Upper lobe of right lung (tissue), 1 donor: ENCODE results near the gene COL5A1. TPM values are rescaled to one million over a fixed set of nuclear protein-coding genes. Genes with fewer than 3 reads are reported as not detected.

Experiments
- ATAC-seq: fragments of 200-7000 bp; cut with Tn5 transposase; one replicate; pipeline ENCODE4 v1.9.1; 2020; ENCODE audit warnings: mild to moderate bottlenecking, moderate library complexity
- DNase-seq: peaks from one replicate; pipeline ENCODE4 v3.0.0-alpha.2; 2020
- H3K27ac ChIP-seq: fragments of 200-600 bp; one replicate; pipeline ENCODE4 v1.8.0; 2022
- H3K27me3 ChIP-seq: fragments of 200-600 bp; one replicate; pipeline ENCODE4 v1.8.0; 2022; ENCODE audit warnings: mild to moderate bottlenecking
- H3K36me3 ChIP-seq: fragments of 200-600 bp; one replicate; pipeline ENCODE4 v1.8.0; 2022
- H3K4me1 ChIP-seq: fragments of 200-600 bp; one replicate; pipeline ENCODE4 v1.8.0; 2022
- H3K4me3 ChIP-seq: fragments of 200-600 bp; one replicate; pipeline ENCODE4 v1.8.0; 2022; ENCODE audit warnings: mild to moderate bottlenecking
- H3K9me3 ChIP-seq: fragments of 200-600 bp; one replicate; pipeline ENCODE4 v1.8.0; 2022
- CTCF ChIP-seq: fragments of 200-600 bp; IDR thresholded peaks from one replicate; pipeline ENCODE4 v1.8.0; 2022; ENCODE audit warnings: antibody characterized with exemption
- intact Hi-C: fragments of 100-400 bp; cut with DNase I; formaldehyde crosslinking; loops from one replicate; pipeline ENCODE4 v1.11.0; 2022
- total RNA-seq: library from RNA; stranded (reverse); fragmentation: NEBNext Ultra II Directional; extraction: Animal tissue kit (Norgen Biotek cat#: 25700); gene quantifications from one replicate; pipeline ENCODE4 v1.2.1, GENCODE V29; 2021
- donor health status: DM: no; HTN: yes; CAD: no; lungs with severe emphysema.

COL5A1 gene
- total RNA-seq, 1 donor from 2014 or later, result 37.8 TPM

- TF ChIP-seq CTCF, result no peak
- Histone ChIP-seq H3K4me3 (no peak overlapping the region), H3K9me3 (no peaks in the 10 kb centered on the region), H3K36me3 (no peaks in the 10 kb centered on the region), H3K27me3 (no peaks in the 10 kb centered on the region), H3K27ac (no peak overlapping the region), H3K4me1 (no peaks in the 10 kb centered on the region)
- DNase-seq (no peak), ATAC-seq (no peak)
- intact Hi-C loops, result no loop called here
Observed at GRCh38 chr9:134830126-134830525, 188.5 kb downstream of the COL5A1 start.

DNA sequence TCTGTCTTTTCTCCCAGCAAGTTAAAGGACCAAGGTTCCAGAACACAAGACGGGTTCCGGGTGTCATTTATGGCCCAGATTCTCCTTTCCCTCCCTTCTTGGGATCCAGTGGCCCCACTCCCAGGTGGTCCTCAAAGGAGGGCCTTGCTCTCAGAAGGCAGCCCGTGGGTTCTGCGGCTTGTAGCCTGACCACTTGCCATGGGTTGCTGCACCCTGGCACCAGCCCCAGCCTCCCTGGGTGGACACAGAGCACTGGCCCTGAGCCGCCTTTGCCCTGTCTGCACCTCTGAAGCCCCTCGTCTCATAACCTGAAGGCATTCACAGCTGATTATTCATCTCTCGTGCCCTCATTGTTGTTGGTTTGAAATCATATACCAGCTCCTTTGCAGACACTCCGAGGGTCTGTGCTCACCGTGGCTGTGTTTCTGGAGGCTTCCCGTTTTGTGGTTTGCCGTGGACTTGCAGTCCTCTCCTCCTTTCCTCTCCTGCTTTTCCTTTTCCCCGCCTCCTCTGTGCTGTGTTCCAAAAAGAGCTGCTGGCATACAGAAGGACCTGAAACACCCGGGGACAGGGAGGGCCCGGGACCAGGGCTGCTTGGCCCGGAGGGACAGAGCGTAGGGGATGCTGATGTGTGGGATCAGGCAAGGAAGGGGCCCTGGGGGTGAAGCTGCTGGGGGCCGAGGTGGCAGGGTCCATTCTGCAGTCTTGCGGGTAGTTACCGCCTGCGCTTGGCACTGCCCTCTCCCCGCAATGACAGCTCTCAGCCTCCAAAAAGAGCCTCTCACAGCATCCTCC lies 189.5 kb downstream of the COL5A1 start:
- no peaks in the 10 kb centered on the region for H3K9me3 ChIP-seq
- H3K27me3 ChIP-seq, result no peaks in the 10 kb centered on the region
- no peak overlapping the region for H3K4me3 ChIP-seq
- TF ChIP-seq CTCF, result no peak
- no peaks in the 10 kb centered on the region for H3K36me3 ChIP-seq
- intact Hi-C loops, result no loop called here
- ATAC-seq, result no peak
- no peak overlapping the region for H3K27ac ChIP-seq
- H3K4me1 ChIP-seq, result no peaks in the 10 kb centered on the region
- DNase-seq, result no peak

- no peak for DNase-seq
- Histone ChIP-seq H3K36me3 (peaks cover 6% of the 10 kb centered on the region), H3K4me1 (no peaks in the 10 kb centered on the region), H3K9me3 (no peaks in the 10 kb centered on the region), H3K4me3 (no peak overlapping the region), H3K27me3 (no peaks in the 10 kb centered on the region), H3K27ac (no peak overlapping the region)
- TF ChIP-seq CTCF, result no peak
- intact Hi-C loops, result no loop called here
- ATAC-seq, result no peak
Observed at GRCh38 chr9:134832471-134832870, 190.9 kb downstream of the COL5A1 start.

DNA sequence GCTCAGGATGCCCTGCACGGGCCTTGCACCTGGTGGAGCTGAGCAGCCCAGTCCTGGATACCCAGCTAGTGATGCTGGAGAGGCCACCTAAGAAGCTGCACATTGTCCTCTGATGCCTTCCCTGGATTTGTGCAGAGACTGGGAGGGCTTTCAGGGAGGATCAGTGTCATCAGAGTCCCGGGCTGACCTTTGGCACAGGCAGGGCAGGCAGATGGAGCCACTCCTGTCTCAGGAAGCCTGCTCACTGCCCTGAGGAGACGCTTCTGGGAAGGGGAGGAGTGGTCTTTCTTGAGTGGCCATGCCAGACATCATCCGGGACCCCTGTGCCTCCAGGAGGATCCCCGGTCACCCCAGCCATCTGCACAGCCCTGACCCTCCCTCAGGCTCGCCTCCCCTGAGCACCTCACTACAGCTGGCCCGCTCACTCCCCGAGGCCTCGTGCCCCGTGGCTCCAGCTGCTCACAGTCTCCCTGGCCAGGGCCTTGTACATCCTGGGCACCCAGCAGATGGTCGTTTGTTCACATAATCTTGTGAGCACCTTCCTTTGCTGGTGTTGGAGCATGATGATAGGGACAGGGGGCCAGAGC lies 191.8 kb downstream of the COL5A1 start:
- no peak overlapping the region for H3K27ac ChIP-seq
- intact Hi-C loops, result no loop called here
- H3K27me3 ChIP-seq, result no peaks in the 10 kb centered on the region
- H3K9me3 ChIP-seq, result no peaks in the 10 kb centered on the region
- no peak for TF ChIP-seq CTCF
- H3K4me3 ChIP-seq, result no peak overlapping the region
- H3K4me1 ChIP-seq, result no peaks in the 10 kb centered on the region
- DNase-seq (no peak), ATAC-seq (no peak)
- H3K36me3 ChIP-seq, result peaks cover 12% of the 10 kb centered on the region

- no peaks in the 10 kb centered on the region for H3K9me3 ChIP-seq
- intact Hi-C loops, result no loop called here
- H3K4me3 ChIP-seq, result no peak overlapping the region
- no peak for TF ChIP-seq CTCF
- H3K36me3 ChIP-seq, result peaks cover 12% of the 10 kb centered on the region
- ATAC-seq (no peak), DNase-seq (no peak)
- no peak overlapping the region for H3K27ac ChIP-seq
- H3K27me3 ChIP-seq, result no peaks in the 10 kb centered on the region
- no peaks in the 10 kb centered on the region for H3K4me1 ChIP-seq
Observed at GRCh38 chr9:134834217-134834956, 192.8 kb downstream of the COL5A1 start.
